ENCODE results near the gene BTBD7. TPM values are rescaled to one million over a fixed set of nuclear protein-coding genes. Genes with fewer than 3 reads are reported as not detected.
A peak's percentile ranks its signal among the peaks of the same experiment; 100 is the strongest.

BTBD7 gene
- total RNA-seq, 2 donors from 2014 or later, result 42.8 to 48.6 TPM

GRCh38 chr14:93331728-93332396, 974 bp downstream of the BTBD7 start:
- peak overlapping the region; percentile 88 for H3K4me3 ChIP-seq (ENCODE audit: low read length)
- no peak for DNase-seq
- H3K4me3 Mint-ChIP-seq, result peak overlapping the region; percentile 86
- H3K27ac Mint-ChIP-seq, result peak overlapping the region; percentile 83
- no peak for TF ChIP-seq CTCF (conservative IDR thresholded peaks at IDR 0.05)
- H3K27ac ChIP-seq (ENCODE audit: low read depth, low read length), result peak overlapping the region; percentile 85
- no peaks in the 10 kb centered on the region for H3K36me3 ChIP-seq (ENCODE audit: control insufficient read depth, insufficient read depth, low read length)
- peaks cover 3% of the 10 kb centered on the region for H3K9me3 Mint-ChIP-seq
- H3K4me1 ChIP-seq (ENCODE audit: control insufficient read depth, insufficient read depth, low read length), result peaks cover 7% of the 10 kb centered on the region
- H3K9ac ChIP-seq (ENCODE audit: extremely low read depth, low read length, poor library complexity, severe bottlenecking), result peak overlapping the region; percentile 59
- H3K9me3 ChIP-seq (ENCODE audit: control insufficient read depth, low read length), result peaks cover 7% of the 10 kb centered on the region
- no peaks in the 10 kb centered on the region for H3K27me3 Mint-ChIP-seq (ENCODE audit: insufficient read depth)
- H3K36me3 Mint-ChIP-seq (ENCODE audit: low read depth), result peaks cover 6% of the 10 kb centered on the region
- H3K4me1 Mint-ChIP-seq, result peaks cover 41% of the 10 kb centered on the region
- no peaks in the 10 kb centered on the region for H3K27me3 ChIP-seq (ENCODE audit: control insufficient read depth, insufficient read depth, low read length, poor library complexity, severe bottlenecking)
- 32 to 33% methylated on average over 7 to 18 of the region's 21 CpGs for WGBS, 2 experiments (ENCODE audit: insufficient coverage in 1 of 2, insufficient read length in 1 of 2)

GRCh38 chr14:93331002-93331727, 1.7 kb downstream of the BTBD7 start:
- peak overlapping the region; percentile 59 for H3K9ac ChIP-seq (ENCODE audit: extremely low read depth, low read length, poor library complexity, severe bottlenecking)
- WGBS, 2 experiments (ENCODE audit: insufficient coverage in 1 of 2, insufficient read length in 1 of 2), result 78 to 87% methylated on average over 12 to 16 of the region's 17 CpGs
- H3K27ac ChIP-seq (ENCODE audit: low read depth, low read length), result no peak overlapping the region

GRCh38 chr14:93330609-93331000, 2.2 kb downstream of the BTBD7 start:
- WGBS, 2 experiments (ENCODE audit: insufficient coverage in 1 of 2, insufficient read length in 1 of 2), result 93 to 98% methylated on average over 2 of the region's 2 CpGs
- no peak overlapping the region for H3K27ac ChIP-seq (ENCODE audit: low read depth, low read length)

More at GRCh38 chr14:93331002-93331727, 1.7 kb downstream of the BTBD7 start:
- Histone ChIP-seq H3K36me3 (ENCODE audit: control insufficient read depth, insufficient read depth, low read length) (no peaks in the 10 kb centered on the region), H3K4me1 (ENCODE audit: control insufficient read depth, insufficient read depth, low read length) (peaks cover 7% of the 10 kb centered on the region), H3K27me3 (ENCODE audit: control insufficient read depth, insufficient read depth, low read length, poor library complexity, severe bottlenecking) (no peaks in the 10 kb centered on the region), H3K4me3 (ENCODE audit: low read length) (peak overlapping the region; percentile 88), H3K9me3 (ENCODE audit: control insufficient read depth, low read length) (peaks cover 3% of the 10 kb centered on the region)
- H3K36me3 Mint-ChIP-seq (ENCODE audit: low read depth), result peaks cover 2% of the 10 kb centered on the region
- peaks cover 41% of the 10 kb centered on the region for H3K4me1 Mint-ChIP-seq
- DNase-seq, result no peak
- no peak for TF ChIP-seq CTCF (conservative IDR thresholded peaks at IDR 0.05)
- no peaks in the 10 kb centered on the region for H3K27me3 Mint-ChIP-seq (ENCODE audit: insufficient read depth)
- no peaks in the 10 kb centered on the region for H3K9me3 Mint-ChIP-seq
- H3K4me3 Mint-ChIP-seq, result peak overlapping the region; percentile 86
- no peak overlapping the region for H3K27ac Mint-ChIP-seq

More at GRCh38 chr14:93330609-93331000, 2.2 kb downstream of the BTBD7 start:
- H3K27me3 Mint-ChIP-seq (ENCODE audit: insufficient read depth), result no peaks in the 10 kb centered on the region
- no peak for TF ChIP-seq CTCF (conservative IDR thresholded peaks at IDR 0.05)
- Histone ChIP-seq H3K9me3 (ENCODE audit: control insufficient read depth, low read length) (peaks cover 2% of the 10 kb centered on the region), H3K9ac (ENCODE audit: extremely low read depth, low read length, poor library complexity, severe bottlenecking) (peak overlapping the region; percentile 59), H3K4me1 (ENCODE audit: control insufficient read depth, insufficient read depth, low read length) (peaks cover 7% of the 10 kb centered on the region), H3K36me3 (ENCODE audit: control insufficient read depth, insufficient read depth, low read length) (no peaks in the 10 kb centered on the region), H3K4me3 (ENCODE audit: low read length) (peak overlapping the region; percentile 88), H3K27me3 (ENCODE audit: control insufficient read depth, insufficient read depth, low read length, poor library complexity, severe bottlenecking) (no peaks in the 10 kb centered on the region)
- H3K4me1 Mint-ChIP-seq, result peaks cover 41% of the 10 kb centered on the region
- H3K36me3 Mint-ChIP-seq (ENCODE audit: low read depth), result peaks cover 2% of the 10 kb centered on the region
- no peak overlapping the region for H3K27ac Mint-ChIP-seq
- peak overlapping the region; percentile 86 for H3K4me3 Mint-ChIP-seq
- no peak for DNase-seq
- H3K9me3 Mint-ChIP-seq, result no peaks in the 10 kb centered on the region
